Measurements from ENCODE around the gene SPNS2.

DNA sequence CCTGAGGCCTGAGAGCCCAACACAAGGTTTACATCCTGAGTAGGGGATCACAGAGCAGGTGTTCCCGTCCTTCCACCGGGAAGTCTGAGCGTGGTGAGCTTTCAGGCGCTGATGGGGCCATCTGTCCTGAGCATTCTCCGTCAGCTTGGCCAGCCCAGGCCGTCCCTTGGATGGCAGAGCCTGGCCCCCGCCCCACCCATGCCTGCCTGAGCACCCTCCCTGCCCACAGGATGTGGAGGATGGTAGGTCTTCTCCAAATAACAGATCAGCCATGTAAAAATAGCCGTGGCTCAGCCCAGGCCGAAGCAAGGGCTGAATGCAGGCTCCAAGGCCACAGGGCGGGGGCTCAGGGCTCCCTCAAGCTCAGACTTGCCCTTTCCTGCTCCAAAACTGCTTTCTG lies 20.2 kb downstream of the SPNS2 start:
- TF ChIP-seq EZH2 (IDR thresholded peaks at IDR 0.05; ENCODE audit: borderline replicate concordance, insufficient read depth, low read length, poor library complexity, severe bottlenecking) (no peak), RAD21 (conservative IDR thresholded peaks at IDR 0.05) (no peak), POLR2AphosphoS5 (IDR thresholded peaks at IDR 0.05) (no peak), SMC3 (conservative IDR thresholded peaks at IDR 0.05; ENCODE audit: poor library complexity) (no peak), EP300 (conservative IDR thresholded peaks at IDR 0.05; ENCODE audit: poor library complexity, severe bottlenecking) (no peak), MXI1 (conservative IDR thresholded peaks at IDR 0.05; ENCODE audit: poor library complexity, severe bottlenecking) (no peak)
- TF ChIP-seq, protein P1, sequence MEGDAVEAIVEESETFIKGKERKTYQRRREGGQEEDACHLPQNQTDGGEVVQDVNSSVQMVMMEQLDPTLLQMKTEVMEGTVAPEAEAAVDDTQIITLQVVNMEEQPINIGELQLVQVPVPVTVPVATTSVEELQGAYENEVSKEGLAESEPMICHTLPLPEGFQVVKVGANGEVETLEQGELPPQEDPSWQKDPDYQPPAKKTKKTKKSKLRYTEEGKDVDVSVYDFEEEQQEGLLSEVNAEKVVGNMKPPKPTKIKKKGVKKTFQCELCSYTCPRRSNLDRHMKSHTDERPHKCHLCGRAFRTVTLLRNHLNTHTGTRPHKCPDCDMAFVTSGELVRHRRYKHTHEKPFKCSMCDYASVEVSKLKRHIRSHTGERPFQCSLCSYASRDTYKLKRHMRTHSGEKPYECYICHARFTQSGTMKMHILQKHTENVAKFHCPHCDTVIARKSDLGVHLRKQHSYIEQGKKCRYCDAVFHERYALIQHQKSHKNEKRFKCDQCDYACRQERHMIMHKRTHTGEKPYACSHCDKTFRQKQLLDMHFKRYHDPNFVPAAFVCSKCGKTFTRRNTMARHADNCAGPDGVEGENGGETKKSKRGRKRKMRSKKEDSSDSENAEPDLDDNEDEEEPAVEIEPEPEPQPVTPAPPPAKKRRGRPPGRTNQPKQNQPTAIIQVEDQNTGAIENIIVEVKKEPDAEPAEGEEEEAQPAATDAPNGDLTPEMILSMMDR (IDR thresholded peaks at IDR 0.05; ENCODE audit: poor library complexity, severe bottlenecking): no peak
- TF ChIP-seq, protein P2, sequence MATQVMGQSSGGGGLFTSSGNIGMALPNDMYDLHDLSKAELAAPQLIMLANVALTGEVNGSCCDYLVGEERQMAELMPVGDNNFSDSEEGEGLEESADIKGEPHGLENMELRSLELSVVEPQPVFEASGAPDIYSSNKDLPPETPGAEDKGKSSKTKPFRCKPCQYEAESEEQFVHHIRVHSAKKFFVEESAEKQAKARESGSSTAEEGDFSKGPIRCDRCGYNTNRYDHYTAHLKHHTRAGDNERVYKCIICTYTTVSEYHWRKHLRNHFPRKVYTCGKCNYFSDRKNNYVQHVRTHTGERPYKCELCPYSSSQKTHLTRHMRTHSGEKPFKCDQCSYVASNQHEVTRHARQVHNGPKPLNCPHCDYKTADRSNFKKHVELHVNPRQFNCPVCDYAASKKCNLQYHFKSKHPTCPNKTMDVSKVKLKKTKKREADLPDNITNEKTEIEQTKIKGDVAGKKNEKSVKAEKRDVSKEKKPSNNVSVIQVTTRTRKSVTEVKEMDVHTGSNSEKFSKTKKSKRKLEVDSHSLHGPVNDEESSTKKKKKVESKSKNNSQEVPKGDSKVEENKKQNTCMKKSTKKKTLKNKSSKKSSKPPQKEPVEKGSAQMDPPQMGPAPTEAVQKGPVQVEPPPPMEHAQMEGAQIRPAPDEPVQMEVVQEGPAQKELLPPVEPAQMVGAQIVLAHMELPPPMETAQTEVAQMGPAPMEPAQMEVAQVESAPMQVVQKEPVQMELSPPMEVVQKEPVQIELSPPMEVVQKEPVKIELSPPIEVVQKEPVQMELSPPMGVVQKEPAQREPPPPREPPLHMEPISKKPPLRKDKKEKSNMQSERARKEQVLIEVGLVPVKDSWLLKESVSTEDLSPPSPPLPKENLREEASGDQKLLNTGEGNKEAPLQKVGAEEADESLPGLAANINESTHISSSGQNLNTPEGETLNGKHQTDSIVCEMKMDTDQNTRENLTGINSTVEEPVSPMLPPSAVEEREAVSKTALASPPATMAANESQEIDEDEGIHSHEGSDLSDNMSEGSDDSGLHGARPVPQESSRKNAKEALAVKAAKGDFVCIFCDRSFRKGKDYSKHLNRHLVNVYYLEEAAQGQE (IDR thresholded peaks at IDR 0.05; ENCODE audit: borderline replicate concordance): no peak
